Motor neuron (in vitro differentiated cells): ENCODE measurements around the gene TPBGL. TPM values are rescaled to one million over a fixed set of nuclear protein-coding genes. Genes with fewer than 3 reads are reported as not detected.

Experiments
- ATAC-seq, 8 experiments: fragments of 200-7000 bp; cut with Tn5 transposase; replicated peaks in 6 of 8; 2 replicates each; pipeline ENCODE4 v1.8.0; 2021; ENCODE audit warnings: mild to moderate bottlenecking in 8 of 8, moderate library complexity in 8 of 8
- H3K27ac ChIP-seq, 2 donors: fragments of 250-450 bp; sonication (Bioruptor Pico); 2 replicates each; pipeline ENCODE4 v1.9.0; 2021; ENCODE audit warnings: antibody characterized with exemption in 2 of 2, mild to moderate bottlenecking in 2 of 2, moderate library complexity in 1 of 2
- H3K4me1 ChIP-seq, 2 donors: fragments of 250-450 bp; sonication (Bioruptor Pico); replicated peaks in 1 of 2; 2 replicates each; pipeline ENCODE4 v1.6.1; 2021; ENCODE audit warnings: antibody characterized with exemption in 2 of 2, mild to moderate bottlenecking in 2 of 2, moderate library complexity in 1 of 2
- H3K4me3 ChIP-seq, 5 donors: fragments of 250-450 bp; sonication (Bioruptor Pico); 2 replicates each; pipeline ENCODE4 v1.9.0; 2021; ENCODE audit warnings: antibody characterized with exemption in 5 of 5, mild to moderate bottlenecking in 5 of 5, moderate library complexity in 4 of 5
- WGBS, 10 experiments: fragments of 450-650 bp; shearing (Covaris generic); methylation state at CpG; one replicate each; pipeline ENCODE4 v1.0.0; 2022; 5-methylcytosine and 5-hydroxymethylcytosine counted together
- in situ Hi-C, 9 experiments: fragments of 400-800 bp; cut with MboI; loops; one replicate each; pipeline ENCODE4 v1.15.0; 2021; ENCODE audit warnings: low sequenced_read_pairs in 9 of 9, low pct_unique_long_range_greater_than_20kb in 2 of 9; ENCODE audit not compliant: unreplicated experiment in 9 of 9
- total RNA-seq, 8 experiments: library from RNA; unstranded; fragments of 300-600 nt; gene quantifications; 2 replicates each; pipeline versions ENCODE4 v1.2.3 to v1.2.4, GENCODE V29; 2022

Gene TPBGL
- total RNA-seq, 8 experiments from 2014 or later, result 0.17 to 0.81 (median 0.30) TPM

GRCh38 chr11:75280227-75280701, 39.7 kb downstream of the TPBGL start:
- H3K4me3 ChIP-seq, result no peak overlapping the region
- peak; percentile 85 to 97 (median 88) for ATAC-seq
- H3K27ac ChIP-seq, result no peak overlapping the region
- no peaks in the 10 kb centered on the region for H3K4me1 ChIP-seq
- in situ Hi-C loops, result loop anchor here in 7 of 9 experiments (10.0 to 25.0 kb wide), 3 partner anchors 105 to 257 kb away; partner anchors contain the start of genes GDPD5 (in 2 of the 7) and RPS3 (in 2 of the 7)
- 0 to 100% (median 17%) methylated on average over 1 to 2 of the region's 9 CpGs; no CpG with 5 or more reads in 5 of the 10 experiments for WGBS, 10 experiments

- in situ Hi-C loops, result loop anchor here in 7 of 9 experiments (10.0 to 25.0 kb wide), 3 partner anchors 104 to 256 kb away; partner anchors contain the start of genes GDPD5 (in 2 of the 7) and RPS3 (in 2 of the 7)
- Histone ChIP-seq H3K27ac (no peak overlapping the region), H3K4me1 (no peaks in the 10 kb centered on the region), H3K4me3 (no peak overlapping the region)
- no peak for ATAC-seq
- 20 to 93% (median 79%) methylated on average over 1 to 8 of the region's 15 CpGs; no CpG with 5 or more reads in 2 of the 10 experiments for WGBS, 10 experiments
Measured at GRCh38 chr11:75280770-75281468, 40.3 kb downstream of the TPBGL start.

GRCh38 chr11:75281469-75282095, 41.0 kb downstream of the TPBGL start:
- Histone ChIP-seq H3K4me1 (no peaks in the 10 kb centered on the region), H3K4me3 (no peak overlapping the region), H3K27ac (no peak overlapping the region)
- in situ Hi-C loops, result loop anchor here in 7 of 9 experiments (10.0 to 25.0 kb wide), 3 partner anchors 103 to 256 kb away; partner anchors contain the start of genes GDPD5 (in 2 of the 7) and RPS3 (in 2 of the 7)
- 68 to 100% (median 94%) methylated on average over 2 to 5 of the region's 10 CpGs; no CpG with 5 or more reads in 6 of the 10 experiments for WGBS, 10 experiments
- no peak for ATAC-seq

GRCh38 chr11:75283391-75283931, 42.9 kb downstream of the TPBGL start:
- WGBS, 10 experiments, result 40 to 90% (median 60%) methylated on average over 1 to 2 of the region's 16 CpGs; no CpG with 5 or more reads in 7 of the 10 experiments

GRCh38 chr11:75285776-75286360, 45.3 kb downstream of the TPBGL start:
- no peaks in the 10 kb centered on the region for H3K4me1 ChIP-seq
- 67 to 100% (median 95%) methylated on average over 1 to 2 of the region's 5 CpGs; no CpG with 5 or more reads in 4 of the 10 experiments for WGBS, 10 experiments
- in situ Hi-C loops, result loop anchor here in 7 of 9 experiments (10.0 to 25.0 kb wide), 3 partner anchors 99 to 251 kb away; partner anchors contain the start of genes GDPD5 (in 2 of the 7) and RPS3 (in 2 of the 7)
- no peak overlapping the region for H3K27ac ChIP-seq
- ATAC-seq, result no peak
- H3K4me3 ChIP-seq, result no peak overlapping the region

More at GRCh38 chr11:75283391-75283931, 42.9 kb downstream of the TPBGL start:
- in situ Hi-C loops, result loop anchor here in 7 of 9 experiments (10.0 to 25.0 kb wide), 3 partner anchors 101 to 254 kb away; partner anchors contain the start of genes GDPD5 (in 2 of the 7) and RPS3 (in 2 of the 7)
- ATAC-seq, result peak in 1 of 8 experiments; percentile 14
- Histone ChIP-seq H3K4me3 (no peak overlapping the region), H3K27ac (no peak overlapping the region), H3K4me1 (no peaks in the 10 kb centered on the region)

GRCh38 chr11:75286826-75287465, 46.4 kb downstream of the TPBGL start:
- Histone ChIP-seq H3K27ac (no peak overlapping the region), H3K4me3 (no peak overlapping the region), H3K4me1 (no peaks in the 10 kb centered on the region)
- peak in 1 of 8 experiments; percentile 18 for ATAC-seq
- WGBS, 10 experiments, result 75 to 90% (median 90%) methylated on average over 1 to 8 of the region's 14 CpGs; no CpG with 5 or more reads in 5 of the 10 experiments
- in situ Hi-C loops, result loop anchor here in 7 of 9 experiments (10.0 to 25.0 kb wide), 3 partner anchors 98 to 250 kb away; partner anchors contain the start of genes GDPD5 (in 2 of the 7) and RPS3 (in 2 of the 7)

- H3K4me3 ChIP-seq, result no peak overlapping the region
- H3K4me1 ChIP-seq, result no peaks in the 10 kb centered on the region
- in situ Hi-C loops, result loop anchor here in 7 of 9 experiments (10.0 to 25.0 kb wide), 3 partner anchors 97 to 250 kb away; partner anchors contain the start of genes GDPD5 (in 2 of the 7) and RPS3 (in 2 of the 7)
- 85 to 100% (median 90%) methylated on average over 1 to 8 of the region's 17 CpGs; no CpG with 5 or more reads in 3 of the 10 experiments for WGBS, 10 experiments
- H3K27ac ChIP-seq, result no peak overlapping the region
- ATAC-seq, result no peak
Measured at GRCh38 chr11:75287579-75287978, 47.0 kb downstream of the TPBGL start.

- in situ Hi-C loops, result loop anchor here in 7 of 9 experiments (10.0 to 25.0 kb wide), 3 partner anchors 95 to 248 kb away; partner anchors contain the start of genes GDPD5 (in 2 of the 7) and RPS3 (in 2 of the 7)
- ATAC-seq, result no peak
- H3K4me1 ChIP-seq, result no peaks in the 10 kb centered on the region
- WGBS, 10 experiments, result 14 to 100% (median 72%) methylated on average over 1 to 6 of the region's 6 CpGs; no CpG with 5 or more reads in 4 of the 10 experiments
- no peak overlapping the region for H3K4me3 ChIP-seq
- no peak overlapping the region for H3K27ac ChIP-seq
Measured at GRCh38 chr11:75289511-75289760, 48.9 kb downstream of the TPBGL start.

GRCh38 chr11:75289919-75290318, 49.3 kb downstream of the TPBGL start:
- H3K27ac ChIP-seq, result no peak overlapping the region
- H3K4me3 ChIP-seq, result no peak overlapping the region

GRCh38 chr11:75291741-75292140, 51.2 kb downstream of the TPBGL start:
- no peak overlapping the region for H3K4me3 ChIP-seq
- in situ Hi-C loops, result loop anchor here in 5 of 9 experiments (10.0 to 25.0 kb wide), 3 partner anchors 93 to 246 kb away; partner anchors contain the start of genes GDPD5 (in 2 of the 5) and RPS3 (in 2 of the 5)
- no peak overlapping the region for H3K27ac ChIP-seq
- WGBS, 10 experiments, result 40 to 100% (median 92%) methylated on average over 1 to 2 of the region's 6 CpGs; no CpG with 5 or more reads in 6 of the 10 experiments
- no peaks in the 10 kb centered on the region for H3K4me1 ChIP-seq
- ATAC-seq, result no peak

More at GRCh38 chr11:75289919-75290318, 49.3 kb downstream of the TPBGL start:
- ATAC-seq, result no peak
- in situ Hi-C loops, result loop anchor here in 8 of 9 experiments (10.0 to 25.0 kb wide), 3 partner anchors 95 to 247 kb away; partner anchors contain the start of genes GDPD5 (in 2 of the 8) and RPS3 (in 2 of the 8)
- whole genome bisulfite sequencing, 10 experiments, result 80 to 100% (median 95%) methylated on average over 1 to 5 of the region's 12 CpGs; no CpG with 5 or more reads in 5 of the 10 experiments
- H3K4me1 ChIP-seq, result no peaks in the 10 kb centered on the region

- in situ Hi-C loops, result loop anchor here in 5 of 9 experiments (10.0 to 25.0 kb wide), 3 partner anchors 92 to 244 kb away; partner anchors contain the start of genes GDPD5 (in 2 of the 5) and RPS3 (in 2 of the 5)
- Histone ChIP-seq H3K4me1 (no peaks in the 10 kb centered on the region), H3K27ac (no peak overlapping the region), H3K4me3 (no peak overlapping the region)
- ATAC-seq, result no peak
- WGBS, 10 experiments, result 68 to 100% (median 90%) methylated on average over 1 to 3 of the region's 3 CpGs; no CpG with 5 or more reads in 4 of the 10 experiments
Measured at GRCh38 chr11:75292943-75293342, 52.4 kb downstream of the TPBGL start.
